GM19025 (cell line): ENCODE measurements around the gene CAMK2B.
"Not testable (repeated sequence)": the region's sequence is repeated elsewhere in the genome, so short reads cannot be mapped to it uniquely, and the experiment has no call there.

Experiments used
- ATAC-seq: cut with Tn5 transposase; IDR thresholded peaks from one replicate; pipeline ENCODE4 v1.9.1; 2021; ENCODE audit warnings: mild to moderate bottlenecking, low read depth, moderate library complexity; ENCODE audit not compliant: unreplicated experiment

CAMK2B gene

DNA sequence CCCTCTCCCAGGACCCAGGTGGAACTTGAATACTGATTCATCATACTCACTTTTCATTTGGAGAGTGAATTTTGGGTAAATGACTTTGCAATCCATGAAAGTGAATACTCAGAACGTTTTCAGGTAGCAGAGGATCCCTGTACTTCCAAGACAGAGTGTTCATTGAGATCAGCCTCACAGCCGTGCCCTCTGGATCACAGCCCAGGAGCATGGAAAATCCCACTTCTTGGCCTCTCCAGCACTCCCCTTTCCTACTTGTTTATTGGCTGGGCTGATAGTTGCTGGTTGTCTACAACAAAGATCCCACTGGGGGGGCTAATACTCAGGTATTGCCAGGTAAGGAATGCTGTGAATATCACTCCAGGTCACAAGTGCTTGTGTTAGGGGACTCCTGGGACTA lies 142.0 kb downstream of the CAMK2B start:
- ATAC-seq: no peak

DNA sequence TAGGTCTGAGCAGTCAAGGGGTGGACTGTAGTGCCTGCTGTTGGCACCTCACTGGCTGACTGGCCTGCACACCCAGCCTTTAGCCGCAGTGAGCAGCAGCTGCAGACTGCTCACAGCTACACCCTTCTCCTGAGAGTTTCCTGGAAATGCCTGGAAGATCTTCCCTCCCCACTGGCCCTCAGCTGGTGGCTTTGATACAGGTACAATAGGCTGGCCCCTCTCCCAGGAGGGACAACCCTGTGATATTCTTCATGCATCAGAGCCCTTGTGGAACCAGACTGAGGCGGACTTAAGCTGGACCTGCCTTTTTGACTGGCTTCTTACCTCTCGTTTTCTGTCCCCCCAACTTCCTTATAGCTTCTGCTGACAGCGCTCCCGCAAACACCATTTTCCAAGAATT lies 142.6 kb downstream of the CAMK2B start:
- no peak for ATAC-seq

DNA sequence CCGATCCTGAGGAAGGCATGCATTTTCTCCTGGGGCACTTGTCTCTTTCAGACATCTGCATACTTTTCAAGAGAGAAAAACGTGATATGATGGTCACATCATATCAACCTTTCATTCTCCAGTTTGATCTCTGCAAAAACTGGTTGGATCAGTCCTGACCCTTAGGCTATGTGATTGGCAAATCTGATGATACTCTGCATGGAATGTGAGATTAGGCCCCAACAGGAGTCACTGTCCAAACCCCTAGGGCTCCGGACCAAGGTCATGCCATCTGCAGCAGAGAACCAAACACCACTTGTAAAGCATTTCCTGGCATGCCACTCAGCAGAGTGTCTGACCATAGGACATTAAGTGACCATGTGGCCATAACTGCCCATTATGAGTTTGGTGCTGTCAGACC lies 144.8 kb downstream of the CAMK2B start:
- ATAC-seq: no peak

DNA sequence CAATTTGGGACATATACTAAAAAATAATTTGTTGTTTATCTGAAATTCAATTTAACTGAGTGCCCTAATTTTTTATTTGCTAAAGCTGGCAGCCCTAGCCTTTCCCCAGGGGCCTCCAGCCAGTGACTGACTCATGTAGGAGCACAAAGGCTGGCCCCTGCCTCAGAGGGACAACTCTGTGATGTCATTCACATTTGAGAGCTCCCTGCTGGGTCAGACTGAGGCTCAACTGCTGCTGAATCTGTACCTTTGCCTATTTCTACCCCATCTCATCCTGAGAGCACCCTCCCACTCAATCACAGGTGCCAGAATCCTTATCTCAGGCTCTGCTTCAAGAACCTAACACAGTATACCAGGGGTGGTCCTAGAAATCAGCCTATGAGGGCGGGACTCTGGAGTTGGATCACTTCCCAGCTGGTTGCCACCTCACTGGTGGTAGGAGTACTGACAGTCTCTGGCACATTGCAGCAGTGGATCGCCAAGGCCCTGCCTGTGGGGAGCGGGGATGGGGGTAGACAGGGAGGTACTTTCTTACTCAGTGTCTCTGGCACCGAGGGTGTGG lies 147.7 kb downstream of the CAMK2B start:
- no peak for ATAC-seq

DNA sequence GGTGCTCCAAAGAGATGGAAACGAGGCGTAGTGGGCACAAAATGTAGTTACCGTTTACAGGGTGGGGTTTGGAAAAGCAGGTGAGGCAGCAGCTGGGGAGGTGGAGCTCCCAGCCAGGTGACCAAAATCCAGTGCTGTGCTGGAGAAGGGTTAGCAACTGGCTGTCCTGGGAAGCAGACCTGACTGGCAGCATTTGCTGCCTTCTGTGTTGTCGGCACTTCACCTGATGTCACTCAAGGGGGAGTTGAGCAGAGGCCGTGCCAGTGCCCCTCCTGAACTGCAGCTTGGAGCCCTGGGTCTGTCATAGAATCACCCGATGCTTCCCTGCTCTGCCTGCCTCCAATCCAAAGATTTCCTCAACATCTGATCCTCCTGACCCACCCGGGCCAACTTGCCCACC lies 148.9 kb downstream of the CAMK2B start:
- no peak for ATAC-seq

DNA sequence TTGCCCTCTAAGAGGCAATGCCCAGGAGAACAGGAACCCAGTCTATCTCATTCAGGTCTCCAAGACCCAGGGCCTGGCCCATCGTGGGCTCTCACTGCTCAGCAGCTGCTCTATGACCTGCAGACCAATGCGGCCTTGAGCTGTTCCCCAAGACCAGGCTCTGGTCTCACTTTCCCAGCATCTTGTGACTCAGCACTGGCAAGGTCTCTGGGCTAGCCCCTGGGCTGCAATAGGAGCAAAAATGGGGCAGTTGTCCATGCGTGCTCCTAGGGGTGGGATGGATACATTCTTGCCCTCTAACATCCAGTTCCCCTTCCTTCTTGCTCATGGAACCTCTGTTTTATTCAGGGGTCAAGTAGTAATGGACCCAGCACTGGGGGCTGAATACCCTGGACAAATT lies 149.7 kb downstream of the CAMK2B start:
- no peak for ATAC-seq

DNA sequence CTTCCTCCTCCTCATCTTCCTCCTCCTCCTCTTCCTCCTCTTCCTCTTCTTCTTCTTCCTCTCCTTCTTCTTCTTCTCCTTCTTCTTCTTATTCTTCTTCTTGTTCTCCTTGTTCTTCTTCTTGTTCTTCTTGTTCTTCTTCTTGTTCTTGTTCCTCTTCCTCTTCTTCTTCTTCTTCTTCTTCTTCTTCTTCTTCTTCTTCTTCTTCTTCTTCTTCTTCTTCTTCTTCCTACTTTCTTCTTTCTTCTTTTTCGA lies 150.8 kb downstream of the CAMK2B start:
- not testable (repeated sequence) for ATAC-seq

DNA sequence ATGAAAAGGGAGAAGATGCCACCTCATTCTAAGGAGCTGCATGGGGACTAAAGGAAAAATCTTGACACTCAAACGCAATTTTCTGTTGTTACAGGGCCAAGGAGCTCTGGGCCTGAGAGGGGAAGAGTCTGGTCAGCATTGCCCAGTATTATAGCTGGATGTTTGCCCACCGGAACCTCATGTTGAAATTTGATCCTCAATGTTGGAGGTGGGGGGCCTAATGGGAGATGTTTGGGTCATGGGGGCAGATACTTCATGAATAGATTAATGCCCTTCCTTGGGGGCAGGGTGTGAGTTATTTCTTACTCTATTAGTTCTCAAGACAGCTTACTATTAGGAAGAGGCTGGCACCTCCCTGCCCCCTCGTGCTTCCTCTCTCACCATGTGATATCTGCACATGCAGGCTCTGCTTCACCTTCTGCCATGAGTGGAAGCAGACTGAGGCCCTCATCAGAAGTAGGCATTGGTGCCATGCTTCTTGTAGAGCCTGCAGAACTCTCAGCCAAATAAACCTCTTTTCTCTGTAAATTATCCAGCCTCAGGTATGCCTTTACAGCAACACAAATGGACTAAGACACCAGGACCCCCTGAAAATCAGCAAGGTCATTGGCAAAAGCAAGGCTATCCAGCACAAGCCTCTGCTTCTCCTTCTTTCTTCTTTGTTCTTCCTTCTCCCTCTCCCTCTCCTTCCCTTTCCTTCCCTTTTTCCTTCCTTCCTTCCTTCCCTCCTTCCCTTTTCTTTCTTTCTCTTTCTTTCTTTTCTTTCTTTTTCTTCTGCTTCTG lies 151.3 kb downstream of the CAMK2B start:
- no peak for ATAC-seq

DNA sequence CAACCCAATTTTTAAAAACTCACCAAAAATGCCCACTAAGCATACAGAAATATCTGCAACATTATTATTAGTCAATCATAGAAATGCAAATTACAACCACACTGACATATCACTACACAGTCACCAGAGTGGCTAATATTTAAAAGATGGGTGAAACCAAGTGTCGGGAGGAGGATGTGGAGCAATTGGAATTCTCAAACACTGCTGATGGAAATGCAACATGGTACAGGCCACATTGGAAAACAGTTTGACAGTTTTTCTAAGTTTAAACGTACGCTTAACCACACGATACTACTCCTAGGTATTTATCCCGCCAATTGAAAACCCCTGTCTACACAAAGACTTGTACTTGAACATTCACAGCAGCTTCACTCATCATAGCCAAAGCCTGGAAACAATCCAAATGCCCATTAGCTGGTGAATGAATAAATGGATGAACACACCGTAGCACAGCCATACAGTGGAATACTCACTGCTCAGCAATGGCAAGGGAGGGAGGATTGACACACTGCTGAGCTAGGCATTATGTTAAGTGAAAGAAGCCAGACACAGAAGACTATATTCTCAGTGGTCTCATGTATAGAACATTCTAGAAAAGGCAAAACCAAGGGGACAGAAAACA lies 152.5 kb downstream of the CAMK2B start:
- ATAC-seq: no peak

DNA sequence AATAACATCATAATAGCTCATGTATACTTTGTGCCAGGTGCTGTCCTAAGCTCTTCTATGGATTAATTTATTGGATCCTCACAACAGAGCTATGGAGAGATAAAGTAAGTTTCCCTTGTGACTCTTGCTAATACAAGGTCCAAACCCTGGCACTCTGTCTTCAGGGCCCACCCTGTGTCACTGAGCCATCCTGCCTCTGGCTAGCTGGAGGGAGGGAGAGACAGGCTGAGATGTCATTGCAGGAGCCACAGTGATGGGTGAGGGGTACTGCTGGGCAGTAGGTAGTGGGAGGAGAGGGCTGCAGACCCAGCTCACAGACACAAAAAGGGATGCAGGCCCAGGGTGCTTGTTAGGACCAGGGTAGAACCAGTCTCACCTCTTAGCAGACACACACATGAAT lies 153.0 kb downstream of the CAMK2B start:
- ATAC-seq: no peak

DNA sequence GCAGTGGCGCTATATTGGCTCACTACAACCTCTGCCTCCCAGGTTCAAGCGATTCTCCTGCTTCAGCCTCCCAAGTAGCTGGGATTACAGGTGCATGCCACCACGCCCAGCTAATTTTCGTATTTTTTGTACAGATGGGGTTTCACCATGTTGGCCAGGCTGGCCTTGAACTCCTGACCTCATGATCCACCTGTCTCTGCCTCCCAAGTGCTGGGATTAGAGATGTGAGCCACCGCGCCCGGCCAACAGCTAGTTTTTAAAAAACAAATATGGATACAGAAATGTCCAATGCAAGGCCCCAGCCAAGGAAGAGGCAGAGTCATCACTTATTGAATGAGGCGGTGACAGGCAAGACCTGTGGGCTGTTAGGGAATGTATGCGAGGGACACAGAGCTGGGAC lies 153.5 kb downstream of the CAMK2B start:
- ATAC-seq: not testable (repeated sequence)

DNA sequence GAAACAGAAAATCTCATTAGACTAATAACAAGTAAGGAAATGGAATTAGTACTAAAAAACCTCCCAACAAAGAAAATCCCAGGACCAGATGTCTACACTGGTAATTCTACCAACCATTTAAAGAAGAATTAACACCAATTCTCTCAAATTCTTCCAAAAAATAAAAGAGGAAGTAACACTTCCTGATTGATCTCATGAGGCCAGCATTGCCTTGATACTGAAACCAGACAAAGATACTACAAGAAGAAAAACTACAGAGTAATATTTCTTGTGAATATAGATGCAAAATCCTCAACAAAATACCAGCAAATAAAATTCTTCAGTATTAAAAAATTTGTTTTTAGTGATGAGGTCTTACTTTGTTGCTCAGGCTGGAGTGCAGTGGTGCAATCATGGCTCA lies 157.5 kb downstream of the CAMK2B start:
- no peak for ATAC-seq
